ENCODE measurements around the gene APOL3. TPM values are rescaled to one million over a fixed set of nuclear protein-coding genes. Genes with fewer than 3 reads are reported as not detected.
"Not testable (repeated sequence)": the region's sequence is repeated elsewhere in the genome, so short reads cannot be mapped to it uniquely, and the experiment has no call there.

APOL3 gene
- polyA plus RNA-seq, 5 donors, result 33.4 to 43.9 (median 38.9) TPM

DNA sequence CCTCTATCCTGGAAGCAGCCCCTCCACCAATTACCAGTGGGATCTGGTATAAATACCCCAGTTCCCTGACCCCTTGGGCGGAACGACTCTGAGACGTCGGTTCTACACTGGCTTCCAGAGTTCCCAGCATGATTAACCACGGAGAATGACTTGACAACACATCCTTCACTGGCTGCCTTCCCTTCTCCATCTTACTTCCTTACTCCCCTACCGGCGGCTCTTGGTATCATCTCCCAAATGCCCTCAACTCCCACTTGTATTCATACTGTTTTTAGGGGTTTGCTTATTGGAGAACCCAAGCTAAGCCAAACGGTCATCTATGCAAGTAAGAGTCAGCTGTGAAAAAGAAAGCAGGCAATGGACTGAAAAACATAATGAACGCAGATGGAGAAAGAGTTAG is 56.1 kb downstream of the APOL3 start:
- DNase-seq, result no peak

DNA sequence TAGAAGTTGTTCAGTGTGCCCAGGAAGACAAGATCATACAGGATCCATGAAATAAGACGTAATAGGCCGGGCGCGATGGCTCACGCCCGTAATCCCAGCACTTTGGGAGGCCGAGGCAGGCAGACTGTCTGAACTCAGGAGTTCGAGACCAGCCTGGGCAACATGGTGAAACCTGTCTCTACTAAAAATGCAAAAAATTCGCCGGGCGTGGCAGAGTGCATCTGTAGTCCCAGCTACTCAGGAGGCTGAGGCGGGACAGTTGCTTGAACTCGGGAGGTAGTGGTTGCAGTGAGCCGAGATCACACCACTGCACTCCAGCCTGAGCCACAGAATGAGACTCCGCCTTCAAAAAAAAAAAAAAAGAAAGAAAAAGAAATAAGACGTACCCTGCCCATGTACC is 56.7 kb downstream of the APOL3 start:
- no peak for DNase-seq

DNA sequence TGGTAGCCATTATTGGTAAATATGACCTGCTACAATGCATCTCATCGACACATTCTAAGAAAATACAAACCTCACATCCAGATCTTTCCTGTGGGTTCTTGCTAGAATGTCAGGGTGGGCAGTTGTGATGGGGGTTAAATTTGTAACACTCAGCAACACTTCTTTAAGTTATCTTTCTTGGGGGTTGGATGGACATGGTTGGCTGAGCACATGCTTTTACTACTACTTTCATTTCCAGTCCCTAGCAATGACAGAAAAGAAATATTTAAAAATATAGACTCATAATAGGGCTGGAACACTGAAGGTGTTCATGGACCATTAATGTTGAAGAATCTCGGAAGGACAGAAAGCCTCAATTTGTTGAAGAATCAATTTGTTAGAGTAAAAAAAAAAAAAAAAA is 57.6 kb downstream of the APOL3 start:
- DNase-seq, result no peak

GRCh38 chr22:36101756-36102155 is 58.8 kb downstream of the APOL3 start:
- DNase-seq, result no peak

DNA sequence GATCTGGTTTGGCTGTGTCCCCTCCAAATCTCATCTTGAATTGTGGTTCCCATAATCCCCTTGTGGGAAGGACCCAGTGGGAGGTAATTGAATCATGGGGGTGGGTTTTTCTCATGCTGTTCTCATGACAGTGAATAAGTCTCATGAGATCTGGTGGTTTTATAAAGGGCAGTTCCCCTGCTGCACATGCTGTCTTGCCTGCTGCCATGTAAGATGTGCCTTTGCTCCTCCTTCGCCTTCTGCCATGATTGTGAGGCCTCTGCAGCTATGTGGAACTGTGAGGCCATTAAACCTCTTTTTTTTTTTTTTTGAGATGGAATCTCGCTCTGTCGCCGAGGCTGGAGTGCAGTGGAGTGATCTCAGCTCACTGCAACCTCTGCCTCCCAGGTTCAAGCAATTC is 59.6 kb downstream of the APOL3 start:
- not testable (repeated sequence) for DNase-seq

- DNase-seq, result no peak
These were observed 60.3 kb downstream of the APOL3 start for GRCh38 chr22:36100134-36100824.

DNA sequence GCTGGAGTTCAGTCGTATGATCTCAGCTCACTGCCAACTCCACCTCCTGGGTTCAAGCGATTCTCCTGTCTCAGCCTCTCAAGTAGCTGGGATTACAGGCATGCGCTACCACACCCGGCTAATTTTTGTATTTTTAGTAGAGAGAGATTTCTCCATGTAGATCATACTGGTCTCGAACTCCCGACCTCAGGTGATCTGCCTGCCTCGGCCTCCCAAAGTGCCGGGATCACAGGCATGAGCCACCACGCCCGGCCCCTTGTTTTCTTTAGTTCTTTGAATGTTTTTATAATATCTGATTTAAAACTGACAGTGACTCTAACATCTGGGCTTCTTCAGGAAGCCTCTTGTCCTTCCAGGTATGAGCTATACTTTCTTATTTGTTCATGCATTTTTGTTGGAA is 61.0 kb downstream of the APOL3 start:
- DNase-seq, result not testable (repeated sequence)

DNA sequence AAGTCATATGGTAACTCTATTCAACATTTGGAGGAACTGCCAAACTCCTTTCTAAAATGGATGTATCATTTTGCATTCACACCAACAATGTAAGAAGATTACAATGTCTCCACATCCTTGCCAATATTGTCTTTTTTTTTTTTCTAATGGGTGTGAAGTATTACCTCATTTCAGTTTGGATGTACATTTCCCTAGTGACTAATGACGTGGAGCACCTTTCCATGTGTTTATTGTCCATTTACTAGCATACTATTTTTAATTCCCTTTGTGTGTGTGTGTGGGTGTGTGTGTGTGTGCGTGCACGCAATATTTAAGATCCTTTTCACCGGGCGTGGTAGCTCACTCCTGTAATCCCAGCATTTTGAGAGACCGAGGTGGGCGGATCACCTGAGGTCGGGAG is 62.7 kb downstream of the APOL3 start:
- no peak for DNase-seq

GRCh38 chr22:36090772-36091171 is 69.8 kb downstream of the APOL3 start:
- not testable (repeated sequence) for DNase-seq

Other genes with a start within 250 kb of the APOL3 start
- gene RBFOX2, start 131.9 kb downstream of the APOL3 start, polyA plus RNA-seq (ENCODE audit: insufficient read depth in 1 of 5, insufficient read length in 5 of 5, low replicate concordance in 1 of 5), result 100 to 1,000 TPM; 121 to 167 (median 156) TPM
- 10 to 100 TPM in 3 of 5 donors, 1 to 10 TPM in 2; 8.9 to 15.4 (median 10.3) TPM for gene APOL4, start 41.1 kb upstream of the APOL3 start, polyA plus RNA-seq (ENCODE audit: insufficient read depth in 1 of 5, insufficient read length in 5 of 5, low replicate concordance in 1 of 5)
- gene APOL2, start 78.8 kb upstream of the APOL3 start, polyA plus RNA-seq (ENCODE audit: insufficient read depth in 1 of 5, insufficient read length in 5 of 5, low replicate concordance in 1 of 5), result 10 to 100 TPM; 28.9 to 32.7 (median 29.9) TPM
- gene APOL1, start 92.4 kb upstream of the APOL3 start, polyA plus RNA-seq (ENCODE audit: insufficient read depth in 1 of 5, insufficient read length in 5 of 5, low replicate concordance in 1 of 5), result 10 to 100 TPM in 3 of 5 donors, 1 to 10 TPM in 2; 8.2 to 16.7 (median 11.3) TPM
- 100 to 1,000 TPM; 171 to 285 (median 216) TPM for gene MYH9, start 227.2 kb upstream of the APOL3 start, polyA plus RNA-seq (ENCODE audit: insufficient read depth in 1 of 5, insufficient read length in 5 of 5, low replicate concordance in 1 of 5)